Measurements from ENCODE around the gene TTI1. TPM values are rescaled to one million over a fixed set of nuclear protein-coding genes. Genes with fewer than 3 reads are reported as not detected.

The TTI1 gene
- polyA plus RNA-seq, 1 of the 3 experiments (the other 2 are of a cell fraction): 15.6 TPM

GRCh38 chr20:37945091-37945547 lies 88.1 kb downstream of the TTI1 start:
- no peaks in the 10 kb centered on the region for H3F3A ChIP-seq (replicated peaks; ENCODE audit: insufficient read depth)
- POLR2A ChIA-PET: no interaction called here
- no peaks in the 10 kb centered on the region for H3K4me1 ChIP-seq (ENCODE audit: control insufficient read depth in 1 of 2, insufficient read depth in 2 of 2, low read depth in 1 of 2, low read length in 1 of 2)
- no peaks in the 10 kb centered on the region for H3K9me2 ChIP-seq
- 54% methylated on average over 10 of the region's 11 CpGs for WGBS (ENCODE audit: low lambda C conversion rate)
- H3K9me3 ChIP-seq: no peaks in the 10 kb centered on the region
- no peak for TF ChIP-seq FOXM1 (IDR thresholded peaks at IDR 0.05; ENCODE audit: low read depth)
- TF ChIP-seq TCF12 (IDR thresholded peaks at IDR 0.05): no peak
- no peak for TF ChIP-seq MXI1 (IDR thresholded peaks at IDR 0.05; ENCODE audit: low read depth, low read length)
- no peak for TF ChIP-seq FOSL2 (IDR thresholded peaks at IDR 0.05; ENCODE audit: borderline replicate concordance, low read depth)
- no peak for TF ChIP-seq SIN3A (IDR thresholded peaks at IDR 0.05; ENCODE audit: borderline replicate concordance, low read depth, low read length)
- TF ChIP-seq TAF1 (IDR thresholded peaks at IDR 0.05; ENCODE audit: borderline replicate concordance, low read depth, low read length): no peak
- no peak for TF ChIP-seq IRF3 (IDR thresholded peaks at IDR 0.05; ENCODE audit: low read depth, low read length)
- TF ChIP-seq MEF2A (IDR thresholded peaks at IDR 0.05; ENCODE audit: borderline replicate concordance, low read depth): no peak
- TF ChIP-seq REST (IDR thresholded peaks at IDR 0.05; ENCODE audit: low read depth, low read length): no peak
- TF ChIP-seq RAD21 (IDR thresholded peaks at IDR 0.05; ENCODE audit: low read length): no peak
- no peak for TF ChIP-seq YY1 (IDR thresholded peaks at IDR 0.05; ENCODE audit: low read depth)
- no peak for TF ChIP-seq MAX (IDR thresholded peaks at IDR 0.05; ENCODE audit: low read depth)
- TF ChIP-seq, protein P1, sequence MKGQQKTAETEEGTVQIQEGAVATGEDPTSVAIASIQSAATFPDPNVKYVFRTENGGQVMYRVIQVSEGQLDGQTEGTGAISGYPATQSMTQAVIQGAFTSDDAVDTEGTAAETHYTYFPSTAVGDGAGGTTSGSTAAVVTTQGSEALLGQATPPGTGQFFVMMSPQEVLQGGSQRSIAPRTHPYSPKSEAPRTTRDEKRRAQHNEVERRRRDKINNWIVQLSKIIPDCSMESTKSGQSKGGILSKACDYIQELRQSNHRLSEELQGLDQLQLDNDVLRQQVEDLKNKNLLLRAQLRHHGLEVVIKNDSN (IDR thresholded peaks at IDR 0.05; ENCODE audit: borderline replicate concordance, low read depth): no peak
- no peak for TF ChIP-seq RCOR1 (IDR thresholded peaks at IDR 0.05; ENCODE audit: low read length)
- TF ChIP-seq EP300 (IDR thresholded peaks at IDR 0.05; ENCODE audit: borderline replicate concordance in 1 of 2, low read depth in 1 of 2, low read length in 1 of 2): no peak
- TF ChIP-seq, protein P2, sequence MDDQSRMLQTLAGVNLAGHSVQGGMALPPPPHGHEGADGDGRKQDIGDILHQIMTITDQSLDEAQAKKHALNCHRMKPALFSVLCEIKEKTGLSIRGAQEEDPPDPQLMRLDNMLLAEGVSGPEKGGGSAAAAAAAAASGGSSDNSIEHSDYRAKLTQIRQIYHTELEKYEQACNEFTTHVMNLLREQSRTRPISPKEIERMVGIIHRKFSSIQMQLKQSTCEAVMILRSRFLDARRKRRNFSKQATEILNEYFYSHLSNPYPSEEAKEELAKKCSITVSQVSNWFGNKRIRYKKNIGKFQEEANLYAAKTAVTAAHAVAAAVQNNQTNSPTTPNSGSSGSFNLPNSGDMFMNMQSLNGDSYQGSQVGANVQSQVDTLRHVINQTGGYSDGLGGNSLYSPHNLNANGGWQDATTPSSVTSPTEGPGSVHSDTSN (IDR thresholded peaks at IDR 0.05): no peak
- no peaks in the 10 kb centered on the region for H3K27me3 ChIP-seq (ENCODE audit: insufficient read depth)
- H3K79me2 ChIP-seq (ENCODE audit: insufficient read depth): no peaks in the 10 kb centered on the region
- no peaks in the 10 kb centered on the region for H4K20me1 ChIP-seq (ENCODE audit: insufficient read depth)
- H3K4me2 ChIP-seq: no peak overlapping the region
- H3K27ac ChIP-seq (ENCODE audit: low read depth in 2 of 2, low read length in 1 of 2): no peak overlapping the region
- no peak for DNase-seq
- CTCF ChIA-PET: interaction anchor here (0.8 to 1.9 kb wide), 5 partner anchors 10 to 381 kb away, joined by 3 to 5 read pairs (median 4); partner anchors contain the start of gene VSTM2L
- H3K4me3 ChIP-seq (ENCODE audit: low read depth in 2 of 2, low read length in 1 of 2): no peak overlapping the region
- H3K36me3 ChIP-seq (replicated peaks in 1 of 2; ENCODE audit: control insufficient read depth in 1 of 2, insufficient read depth in 2 of 2, low read length in 1 of 2): no peaks in the 10 kb centered on the region
- no peak overlapping the region for H3K9ac ChIP-seq
- H2AFZ ChIP-seq (ENCODE audit: low read depth): no peak overlapping the region
